NCI-H345 treated with DMSO at 0.1 percent for 48 hours (cell line): ENCODE data around the gene ATP6V0A1.
"Not testable (repeated sequence)": the region's sequence is repeated elsewhere in the genome, so short reads cannot be mapped to it uniquely, and the experiment has no call there.

Experiments
- DNase-seq: peaks from one replicate; lab custom pipeline; 2025; ENCODE audit not compliant: unreplicated experiment; lab: John Stamatoyannopoulos, UW

The ATP6V0A1 gene

GRCh38 chr17:42436391-42436790 lies 22.3 kb upstream of the ATP6V0A1 start:
- DNase-seq = no peak

GRCh38 chr17:42438600-42439567 lies 19.8 kb upstream of the ATP6V0A1 start:
- DNase-seq = no peak

- no peak for DNase-seq
Observed at GRCh38 chr17:42441371-42442195, 17.1 kb upstream of the ATP6V0A1 start.

- no peak for DNase-seq
Observed at GRCh38 chr17:42442196-42442565, 16.5 kb upstream of the ATP6V0A1 start.

- DNase-seq = not testable (repeated sequence)
Observed at GRCh38 chr17:42449176-42449575, 9.5 kb upstream of the ATP6V0A1 start.

- not testable (repeated sequence) for DNase-seq
Observed at GRCh38 chr17:42449838-42450237, 8.8 kb upstream of the ATP6V0A1 start.

- DNase-seq = not testable (repeated sequence)
Observed at GRCh38 chr17:42451270-42451669, 7.4 kb upstream of the ATP6V0A1 start.

- no peak for DNase-seq
Observed at GRCh38 chr17:42453439-42453838, 5.2 kb upstream of the ATP6V0A1 start.

GRCh38 chr17:42454987-42455386 lies 3.7 kb upstream of the ATP6V0A1 start:
- not testable (repeated sequence) for DNase-seq

- DNase-seq = no peak
Observed at GRCh38 chr17:42456223-42457106, 2.2 kb upstream of the ATP6V0A1 start.

GRCh38 chr17:42457107-42457792 lies 1.4 kb upstream of the ATP6V0A1 start:
- no peak for DNase-seq

GRCh38 chr17:42459256-42459800 lies 650 bp downstream of the ATP6V0A1 start:
- peak; percentile 22 for DNase-seq

- DNase-seq = no peak
Observed at GRCh38 chr17:42459801-42460281, 1.2 kb downstream of the ATP6V0A1 start.

- no peak for DNase-seq
Observed at GRCh38 chr17:42460371-42460770, 1.7 kb downstream of the ATP6V0A1 start.

- no peak for DNase-seq
Observed at GRCh38 chr17:42463976-42464400, 5.3 kb downstream of the ATP6V0A1 start.

GRCh38 chr17:42467889-42468288 lies 9.2 kb downstream of the ATP6V0A1 start:
- DNase-seq = no peak

GRCh38 chr17:42472709-42473521 lies 14.2 kb downstream of the ATP6V0A1 start:
- no peak for DNase-seq

GRCh38 chr17:42474276-42474675 lies 15.6 kb downstream of the ATP6V0A1 start:
- DNase-seq = no peak

GRCh38 chr17:42475121-42475520 lies 16.4 kb downstream of the ATP6V0A1 start:
- DNase-seq = no peak
